G401 (cell line): ENCODE data around the gene CCL18. TPM values are rescaled to one million over a fixed set of nuclear protein-coding genes. Genes with fewer than 3 reads are reported as not detected.
"Not testable (repeated sequence)": the region's sequence is repeated elsewhere in the genome, so short reads cannot be mapped to it uniquely, and the experiment has no call there.

Experiments
- DNase-seq: peaks from one replicate; pipeline ENCODE4 v3.0.0-alpha.2; 2015; ENCODE audit warnings: low spot score
- in situ Hi-C: cut with HindIII; loops from 2 replicates; pipeline ENCODE4 v1.10.0; 2016; ENCODE audit warnings: low sequenced_read_pairs, mixed read lengths
- total RNA-seq: library from RNA; depleted of rRNA; stranded (reverse); fragments of >200 nt; shearing (Covaris generic); gene quantifications from 2 replicates; pipeline ENCODE4 v1.2.3, GENCODE V29; 2014

The CCL18 gene
- total RNA-seq, 1 experiment from 2014 or later = not detected

GRCh38 chr17:36069136-36069535, 5.1 kb downstream of the CCL18 start:
- DNase-seq = no peak
- in situ Hi-C loops = no loop called here

- DNase-seq = no peak
- in situ Hi-C loops = no loop called here
Observed at GRCh38 chr17:36070427-36070826, 6.4 kb downstream of the CCL18 start.

- DNase-seq = no peak
- in situ Hi-C loops = no loop called here
Observed at GRCh38 chr17:36071751-36072150, 7.7 kb downstream of the CCL18 start.

GRCh38 chr17:36072431-36073121, 8.5 kb downstream of the CCL18 start:
- in situ Hi-C loops = no loop called here

GRCh38 chr17:36074365-36074764, 10.3 kb downstream of the CCL18 start:
- no peak for DNase-seq
- in situ Hi-C loops = no loop called here

More at GRCh38 chr17:36072431-36073121, 8.5 kb downstream of the CCL18 start:
- peak; percentile 8 for DNase-seq

GRCh38 chr17:36081681-36082471, 17.8 kb downstream of the CCL18 start:
- in situ Hi-C loops, DNase-seq: not testable (repeated sequence)

GRCh38 chr17:36082482-36083120, 18.5 kb downstream of the CCL18 start:
- DNase-seq, in situ Hi-C loops: not testable (repeated sequence)

- in situ Hi-C loops, DNase-seq: not testable (repeated sequence)
Observed at GRCh38 chr17:36083691-36084090, 19.6 kb downstream of the CCL18 start.

GRCh38 chr17:36085765-36086164, 21.7 kb downstream of the CCL18 start:
- in situ Hi-C loops = no loop called here
- DNase-seq = no peak

- in situ Hi-C loops = no loop called here
- no peak for DNase-seq
Observed at GRCh38 chr17:36086791-36087190, 22.7 kb downstream of the CCL18 start.

- in situ Hi-C loops, DNase-seq: not testable (repeated sequence)
Observed at GRCh38 chr17:36087471-36087870, 23.4 kb downstream of the CCL18 start.

GRCh38 chr17:36087897-36088572, 24.0 kb downstream of the CCL18 start:
- in situ Hi-C loops, DNase-seq: not testable (repeated sequence)

GRCh38 chr17:36088670-36089338, 24.7 kb downstream of the CCL18 start:
- DNase-seq = no peak
- in situ Hi-C loops = no loop called here

GRCh38 chr17:36089339-36089865, 25.3 kb downstream of the CCL18 start:
- in situ Hi-C loops = no loop called here
- DNase-seq = no peak

- in situ Hi-C loops = no loop called here
- DNase-seq = no peak
Observed at GRCh38 chr17:36089888-36090836, 26.1 kb downstream of the CCL18 start, which contains the start of gene CCL3. Gene CCL3, minus strand, starts transcription at chr17:36090143. Its CDS starts 85 bp downstream, at chr17:36090058.

GRCh38 chr17:36092230-36092629, 28.2 kb downstream of the CCL18 start:
- in situ Hi-C loops = no loop called here
- DNase-seq = no peak

- DNase-seq, in situ Hi-C loops: not testable (repeated sequence)
Observed at GRCh38 chr17:36092715-36093114, 28.6 kb downstream of the CCL18 start.

GRCh38 chr17:36094232-36094631, 30.2 kb downstream of the CCL18 start:
- no peak for DNase-seq
- in situ Hi-C loops = no loop called here
